Effector CD4-positive, alpha-beta T cell (primary cell): ENCODE data around the gene THOC6.
"Not testable (repeated sequence)": the region's sequence is repeated elsewhere in the genome, so short reads cannot be mapped to it uniquely, and the experiment has no call there.

Source experiments
- DNase-seq: peaks from one replicate; pipeline ENCODE4 v3.0.0-alpha.2; 2020

The THOC6 gene

DNA sequence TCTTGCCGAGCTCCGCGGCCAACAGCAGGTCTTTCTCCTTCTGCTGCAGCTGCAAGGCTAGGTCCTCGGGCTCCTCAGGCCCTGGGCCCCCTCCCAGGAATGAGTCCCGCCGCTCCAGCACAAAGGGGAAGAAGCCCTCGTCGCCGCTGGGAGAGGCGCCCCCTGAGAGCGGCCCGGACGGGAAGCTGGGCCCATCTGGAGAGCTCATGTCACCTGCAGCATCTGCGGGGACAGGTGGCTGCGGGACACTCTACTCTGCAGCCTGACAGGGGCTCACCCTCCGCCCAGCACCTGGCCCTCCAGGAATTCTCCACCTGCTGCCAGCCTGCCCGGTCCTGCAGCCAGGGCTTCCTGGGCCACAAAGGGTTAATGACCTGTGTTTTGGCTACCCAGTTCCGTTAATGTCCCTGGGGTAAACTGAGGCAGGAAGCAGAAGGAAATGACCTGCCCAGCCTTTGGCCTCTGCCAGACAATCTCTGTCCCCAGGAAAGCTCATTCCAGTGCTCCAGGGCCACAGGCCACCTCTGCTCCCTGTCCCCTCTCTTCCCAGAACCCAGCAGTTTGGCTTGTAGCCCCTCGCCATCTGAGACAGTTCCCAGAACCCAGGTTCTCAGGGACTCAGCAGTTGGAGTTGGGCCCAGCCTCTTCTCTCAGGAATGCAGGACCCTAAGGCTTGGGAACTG is 11.6 kb downstream of the THOC6 start:
- DNase-seq: no peak

GRCh38 chr16:3035972-3036725 is 12.3 kb downstream of the THOC6 start:
- no peak for DNase-seq

- DNase-seq: no peak
Measured at GRCh38 chr16:3036726-3037315, 13.0 kb downstream of the THOC6 start, which contains the start of gene BICDL2. TSS of gene BICDL2 (minus strand) at chr16:3036944. CDS start at chr16:3035496, 1,448 bp downstream.

DNA sequence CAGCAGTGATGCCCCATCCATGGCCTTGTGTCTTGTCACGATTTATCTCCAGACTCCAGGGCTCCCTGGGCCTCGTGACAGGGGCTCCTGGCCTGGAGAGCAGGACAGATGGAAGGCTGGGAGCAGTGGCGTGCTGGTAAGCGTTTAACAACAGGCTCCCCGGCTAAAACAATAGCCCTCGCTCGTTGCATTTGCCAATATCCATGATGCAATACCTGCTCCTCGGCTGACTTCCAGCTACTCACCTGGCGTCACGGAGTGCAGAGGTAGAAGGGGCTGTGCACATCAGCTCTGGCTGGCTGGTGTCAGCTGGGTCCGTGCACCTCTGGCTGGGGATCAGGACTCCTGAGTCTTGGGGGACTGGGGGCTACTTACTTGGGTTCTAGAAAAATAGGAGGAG is 14.4 kb downstream of the THOC6 start:
- no peak for DNase-seq

- DNase-seq: no peak
Measured at GRCh38 chr16:3038896-3039295, 15.1 kb downstream of the THOC6 start.

- no peak for DNase-seq
Measured at GRCh38 chr16:3042376-3042775, 18.5 kb downstream of the THOC6 start.

DNA sequence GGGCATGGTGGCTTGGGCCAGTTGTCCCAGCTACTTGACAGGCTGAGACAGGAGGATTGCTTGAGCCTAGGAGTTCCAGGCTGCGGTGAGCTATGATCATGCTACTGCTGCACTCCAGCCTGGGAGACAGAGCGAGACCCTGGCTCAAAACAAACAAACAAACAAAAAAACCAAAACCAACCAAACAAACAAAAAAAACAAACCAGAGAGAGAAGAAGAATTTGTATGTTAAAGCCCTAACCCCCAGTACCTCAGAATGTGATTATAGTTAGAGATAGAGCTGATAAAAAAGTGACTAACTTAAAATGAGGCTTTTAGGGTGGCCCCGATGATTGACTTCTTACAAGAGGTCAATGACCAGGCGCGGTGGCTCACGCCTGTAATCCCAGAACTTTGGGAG is 20.9 kb downstream of the THOC6 start:
- no peak for DNase-seq

DNA sequence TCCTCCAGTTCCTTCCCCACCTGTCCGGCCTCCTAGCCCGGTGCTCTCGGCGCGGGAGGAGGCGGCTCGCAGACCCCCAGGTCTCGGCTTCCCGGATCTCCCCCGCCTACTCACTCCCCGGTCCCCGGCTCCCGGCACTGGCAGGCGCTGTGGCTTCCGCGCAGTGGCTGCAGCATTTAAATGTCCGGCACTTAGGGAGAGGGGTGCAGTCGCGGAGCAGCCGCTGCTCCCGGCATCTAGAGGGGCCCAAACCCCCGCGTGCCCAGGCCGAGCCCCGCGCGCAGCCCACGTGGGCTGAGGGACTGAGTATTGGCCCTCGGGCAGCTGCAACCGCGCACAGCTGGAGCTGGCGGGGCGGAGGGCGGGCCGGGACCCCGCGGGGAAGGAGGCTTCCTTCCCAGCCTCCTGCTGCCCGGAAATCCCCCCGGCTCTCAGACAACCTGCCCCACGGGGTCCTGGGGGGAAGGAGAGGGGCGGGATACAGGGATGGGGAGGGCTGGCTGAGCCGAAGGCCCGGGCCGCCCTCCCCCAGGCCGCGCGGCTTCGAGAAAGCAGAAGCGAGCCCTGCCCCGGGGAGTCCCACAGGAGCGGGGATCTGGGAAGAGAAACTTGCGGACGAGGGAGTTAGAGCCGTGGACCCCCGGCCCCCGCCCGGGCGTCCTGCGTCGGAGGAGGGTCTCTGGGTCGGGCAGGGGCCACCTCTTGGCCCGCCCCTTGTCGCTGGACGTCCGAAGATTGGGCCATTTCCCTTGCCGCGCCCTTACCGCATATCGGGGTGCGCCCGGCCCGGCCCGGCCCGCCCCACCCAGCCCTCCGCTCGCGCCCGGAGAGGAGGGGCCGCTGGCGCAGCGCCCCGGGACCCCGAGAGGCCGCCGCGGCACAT is 22.2 kb downstream of the THOC6 start, which contains the start of gene MMP25:
Gene MMP25, plus strand, starts transcription at position 804 of the 883 bp plus-strand sequence. CDS start 357 bp downstream, outside the sequence.
- DNase-seq: no peak

GRCh38 chr16:3046641-3047386 is 23.0 kb downstream of the THOC6 start:
- DNase-seq: no peak

GRCh38 chr16:3047387-3047720 is 23.5 kb downstream of the THOC6 start:
- no peak for DNase-seq

DNA sequence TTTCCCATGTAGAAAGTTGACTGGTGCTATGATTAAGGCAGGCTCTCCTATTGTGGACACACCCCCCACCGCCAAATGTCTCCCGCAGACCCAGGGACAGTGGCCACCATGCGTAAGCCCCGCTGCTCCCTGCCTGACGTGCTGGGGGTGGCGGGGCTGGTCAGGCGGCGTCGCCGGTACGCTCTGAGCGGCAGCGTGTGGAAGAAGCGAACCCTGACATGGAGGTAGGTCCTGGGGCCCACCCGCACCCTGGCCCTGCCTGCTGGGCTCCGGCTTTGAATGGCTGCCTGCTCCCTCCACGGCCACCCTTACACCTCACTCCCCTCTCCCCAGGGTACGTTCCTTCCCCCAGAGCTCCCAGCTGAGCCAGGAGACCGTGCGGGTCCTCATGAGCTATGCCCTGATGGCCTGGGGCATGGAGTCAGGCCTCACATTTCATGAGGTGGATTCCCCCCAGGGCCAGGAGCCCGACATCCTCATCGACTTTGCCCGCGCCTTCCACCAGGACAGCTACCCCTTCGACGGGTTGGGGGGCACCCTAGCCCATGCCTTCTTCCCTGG is 26.2 kb downstream of the THOC6 start:
- no peak for DNase-seq

DNA sequence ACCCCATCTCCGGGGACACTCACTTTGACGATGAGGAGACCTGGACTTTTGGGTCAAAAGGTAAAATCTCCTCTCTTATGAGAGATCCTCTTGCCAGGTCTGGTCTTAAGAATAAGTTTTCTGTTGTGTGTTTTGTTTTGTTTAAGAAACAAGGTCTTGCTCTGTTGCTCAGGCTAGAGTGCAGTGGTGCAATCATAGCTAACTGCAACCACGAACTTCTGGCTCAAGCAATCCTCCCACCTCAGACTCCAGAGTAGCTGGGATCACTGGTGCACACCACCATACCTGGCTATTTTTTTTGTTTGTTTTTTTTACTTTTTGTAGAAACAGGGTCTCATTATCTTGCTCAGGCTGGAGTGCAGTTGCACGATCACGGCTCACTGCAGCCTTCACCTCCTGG is 26.7 kb downstream of the THOC6 start:
- no peak for DNase-seq

- no peak for DNase-seq
Measured at GRCh38 chr16:3051009-3051408, 27.2 kb downstream of the THOC6 start.

- DNase-seq: no peak
Measured at GRCh38 chr16:3051494-3051893, 27.7 kb downstream of the THOC6 start.

DNA sequence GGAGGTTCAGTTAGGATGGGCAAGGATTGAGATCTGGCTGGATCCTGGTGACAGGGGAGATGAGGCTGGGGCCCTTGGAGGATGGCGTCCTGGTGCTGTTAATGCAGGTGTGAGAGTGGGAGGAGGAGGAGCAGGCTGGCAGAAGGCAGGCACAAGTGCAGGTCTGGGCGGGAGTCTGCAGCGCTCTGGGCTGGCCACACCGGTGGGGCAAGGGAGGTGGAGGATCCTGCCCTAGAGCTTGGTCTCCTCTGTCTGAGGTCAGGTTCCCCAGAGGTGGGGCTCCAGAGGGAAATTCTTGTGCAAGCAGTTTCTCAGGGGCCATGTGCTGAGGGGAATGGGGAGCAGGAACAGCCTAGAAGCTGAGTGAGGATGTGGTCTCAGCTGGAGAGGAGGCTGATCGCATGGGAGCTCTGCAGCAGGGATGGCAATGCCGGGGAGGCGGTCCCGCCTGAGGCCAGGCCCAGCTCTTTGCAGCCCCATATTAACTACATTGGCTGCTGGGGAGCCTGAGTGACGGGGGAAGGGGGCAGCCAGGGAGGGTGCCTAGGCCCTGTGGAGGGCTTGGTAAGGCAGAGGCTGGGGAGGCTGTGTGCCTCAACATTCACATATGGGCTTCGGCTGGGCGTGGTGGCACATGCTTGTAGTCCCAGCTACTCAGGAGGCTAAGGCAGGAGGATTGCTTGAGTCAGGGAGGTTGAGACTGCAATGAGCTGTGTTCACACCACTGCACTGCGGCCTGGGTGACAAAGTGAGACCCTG is 28.9 kb downstream of the THOC6 start:
- not testable (repeated sequence) for DNase-seq

GRCh38 chr16:3053330-3053710 is 29.5 kb downstream of the THOC6 start:
- not testable (repeated sequence) for DNase-seq

DNA sequence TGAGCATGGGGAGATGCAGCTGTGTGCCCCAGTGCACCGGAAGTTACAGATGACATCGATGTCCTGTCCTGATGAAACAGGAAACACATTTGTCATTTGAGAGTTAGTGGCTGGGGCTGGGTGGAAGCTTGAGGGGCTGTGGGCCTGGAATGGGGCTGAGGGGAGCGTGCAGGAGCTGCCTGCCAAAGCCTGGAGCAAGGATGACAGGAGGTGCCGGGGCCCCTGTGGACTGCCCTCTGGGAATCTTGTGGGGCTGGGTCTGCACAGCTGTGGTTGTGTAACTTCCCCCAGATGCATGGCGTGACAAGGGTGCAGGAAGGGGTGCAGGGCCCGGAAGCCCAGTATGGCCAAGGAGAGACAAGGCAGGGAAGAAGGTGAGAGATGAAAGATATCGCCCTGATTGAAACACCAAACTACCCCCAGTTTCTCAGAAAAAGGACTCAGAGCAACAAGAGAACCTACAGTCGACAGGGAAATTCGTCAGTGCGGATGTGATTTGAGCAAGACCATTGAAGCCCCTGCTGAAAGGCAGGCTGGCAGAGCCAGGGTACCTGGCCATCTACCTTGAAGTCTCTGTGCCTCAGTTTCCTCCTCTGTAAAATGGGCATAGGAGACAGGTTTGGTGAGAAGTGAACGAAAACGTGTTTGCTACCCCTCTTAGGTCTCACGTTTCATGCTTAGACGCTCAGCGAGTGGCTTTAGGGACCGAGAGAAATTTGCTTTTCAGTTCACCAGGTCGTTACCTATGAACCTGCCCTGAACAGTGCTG is 31.3 kb downstream of the THOC6 start:
- DNase-seq: no peak

DNA sequence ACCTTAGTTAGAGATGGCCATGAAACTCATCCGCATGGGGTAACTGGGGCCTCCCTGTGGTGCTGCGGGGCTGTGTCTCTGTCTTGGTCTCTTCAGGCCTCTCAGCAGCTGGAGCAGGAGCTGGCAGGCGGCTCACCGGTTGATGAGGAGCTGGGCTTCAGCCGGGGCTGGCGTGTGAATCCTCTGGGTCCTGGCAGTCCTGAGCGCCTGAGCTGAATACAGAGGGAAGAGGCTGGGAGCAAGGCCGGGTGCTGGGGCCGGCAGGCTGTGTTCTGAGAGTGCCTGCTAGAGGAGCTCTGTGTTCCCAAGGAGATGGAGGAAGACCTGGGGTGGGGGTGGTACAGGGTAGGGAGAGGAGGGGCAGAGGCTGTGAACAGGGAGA is 31.9 kb downstream of the THOC6 start:
- not testable (repeated sequence) for DNase-seq

DNA sequence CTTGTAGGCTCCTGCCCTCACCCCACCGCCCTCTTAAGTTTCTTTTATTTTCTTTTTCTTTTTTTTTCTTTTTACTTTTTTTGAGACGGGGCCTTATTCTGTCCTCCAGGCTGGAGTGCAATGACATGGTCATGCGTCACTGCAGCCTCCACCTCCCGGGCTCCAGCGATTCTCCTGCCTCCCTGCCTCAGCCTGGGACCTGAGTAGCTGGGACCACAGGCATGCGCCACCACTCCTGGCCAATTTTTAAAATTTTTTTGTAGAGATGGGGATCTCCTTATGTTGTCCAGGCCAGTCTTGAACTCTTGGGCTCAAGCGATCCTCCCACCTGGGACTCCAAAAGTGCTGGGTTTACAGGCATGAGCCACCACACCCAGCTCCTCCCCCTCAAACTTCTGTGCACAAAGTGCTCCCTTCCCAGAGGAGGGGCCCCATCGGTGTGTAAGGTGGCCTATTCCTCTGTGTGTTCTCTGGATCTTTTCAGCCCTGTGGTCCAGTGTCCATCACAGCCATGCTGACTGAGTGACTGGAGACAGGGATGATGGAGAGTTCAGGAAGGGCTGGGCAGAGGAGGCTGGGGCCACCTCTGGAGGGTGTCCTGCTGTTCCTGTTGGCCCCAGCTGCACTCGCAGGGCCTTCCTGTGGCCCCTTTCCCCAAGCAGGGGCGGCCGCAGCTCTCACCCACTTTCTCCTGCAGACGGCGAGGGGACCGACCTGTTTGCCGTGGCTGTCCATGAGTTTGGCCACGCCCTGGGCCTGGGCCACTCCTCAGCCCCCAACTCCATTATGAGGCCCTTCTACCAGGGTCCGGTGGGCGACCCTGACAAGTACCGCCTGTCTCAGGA is 32.7 kb downstream of the THOC6 start:
- no peak for DNase-seq
